GOT3 (cell line): ENCODE data around the gene TRIM39.
A peak's percentile ranks its signal among the peaks of the same experiment; 100 is the strongest.

Experiments
- DNase-seq: peaks from one replicate; lab custom pipeline; 2025; ENCODE audit warnings: mixed read lengths; lab: John Stamatoyannopoulos, UW

TRIM39 gene

DNA sequence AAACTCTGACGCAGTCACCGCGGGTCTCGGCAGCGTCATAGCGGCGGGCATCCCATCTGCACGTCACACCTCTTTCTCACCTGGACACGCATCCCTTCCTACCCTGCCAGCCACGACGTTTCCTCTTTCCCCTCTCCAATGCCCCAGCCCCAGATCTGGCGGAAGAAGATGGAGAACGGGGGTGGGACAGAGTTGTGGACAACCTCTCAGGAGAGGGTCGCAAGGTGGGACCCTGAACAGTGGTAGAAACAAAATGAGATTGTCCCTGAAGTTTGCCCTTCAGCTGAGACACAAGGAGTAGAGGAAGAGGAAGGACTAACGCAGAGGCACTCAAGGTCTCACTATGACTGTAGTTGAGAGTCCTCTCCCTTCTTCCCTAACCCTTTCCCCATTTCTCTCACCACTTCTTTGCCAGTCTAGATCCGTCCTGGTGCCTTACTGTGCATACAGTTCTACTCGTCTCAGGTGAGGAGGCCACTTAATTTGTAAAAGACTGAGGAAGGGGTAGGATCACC, 562 bp downstream of the TRIM39 start:
- DNase-seq, result no peak

DNA sequence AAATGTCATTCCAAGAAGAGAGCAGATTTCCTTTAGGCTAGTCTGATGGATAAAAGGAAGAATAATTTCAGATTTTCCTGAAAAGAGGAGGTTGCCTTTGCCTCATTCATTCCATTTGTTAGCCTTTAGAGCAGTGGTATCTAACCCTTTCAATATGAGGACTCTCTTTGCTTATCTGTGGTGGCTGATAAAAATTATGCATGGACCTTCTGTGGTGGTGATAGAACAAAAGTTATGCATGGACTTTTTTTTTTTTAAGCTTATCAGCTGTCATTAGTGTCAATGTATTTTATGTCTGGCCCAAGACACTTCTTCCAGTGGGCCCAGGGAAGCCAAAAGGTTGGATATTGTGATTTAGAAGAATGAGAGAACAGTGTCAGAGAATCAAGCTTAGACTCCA, 1.7 kb downstream of the TRIM39 start:
- DNase-seq, result no peak

DNA sequence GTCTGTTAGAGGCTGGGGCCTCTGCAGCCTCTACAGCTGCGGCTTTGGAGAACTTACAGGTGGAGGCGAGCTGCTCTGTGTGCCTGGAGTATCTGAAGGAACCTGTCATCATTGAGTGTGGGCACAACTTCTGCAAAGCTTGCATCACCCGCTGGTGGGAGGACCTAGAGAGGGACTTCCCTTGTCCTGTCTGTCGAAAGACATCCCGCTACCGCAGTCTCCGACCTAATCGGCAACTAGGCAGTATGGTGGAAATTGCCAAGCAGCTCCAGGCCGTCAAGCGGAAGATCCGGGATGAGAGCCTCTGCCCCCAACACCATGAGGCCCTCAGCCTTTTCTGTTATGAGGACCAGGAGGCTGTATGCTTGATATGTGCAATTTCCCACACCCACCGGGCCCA, 2.6 kb downstream of the TRIM39 start:
- DNase-seq, result no peak

GRCh38 chr6:30331981-30332380, 5.3 kb downstream of the TRIM39 start:
- no peak for DNase-seq

- no peak for DNase-seq
Measured at GRCh38 chr6:30334075-30334783, 7.5 kb downstream of the TRIM39 start.

DNA sequence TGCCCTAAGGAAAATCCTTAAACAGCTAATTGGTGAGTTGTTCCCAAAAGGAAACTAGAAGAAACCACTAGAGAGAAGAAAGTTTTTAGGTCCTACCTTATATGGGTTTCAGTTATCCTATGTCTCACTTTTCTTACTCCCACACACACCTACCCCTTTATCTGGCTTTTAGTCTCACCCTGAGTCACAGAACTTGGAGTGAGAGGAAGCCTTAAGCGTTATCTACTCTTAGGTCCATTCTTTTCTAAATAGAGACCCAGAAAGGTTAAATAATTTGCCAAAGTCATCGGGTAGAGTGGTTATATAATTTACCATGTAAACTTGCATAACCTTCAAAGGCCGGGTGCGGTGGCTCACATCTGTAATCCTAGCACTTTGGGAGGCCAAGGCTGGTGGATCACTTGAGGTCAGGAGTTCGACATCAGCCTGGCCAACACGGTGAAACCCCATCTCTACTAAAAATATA, 13.9 kb downstream of the TRIM39 start:
- no peak for DNase-seq

DNA sequence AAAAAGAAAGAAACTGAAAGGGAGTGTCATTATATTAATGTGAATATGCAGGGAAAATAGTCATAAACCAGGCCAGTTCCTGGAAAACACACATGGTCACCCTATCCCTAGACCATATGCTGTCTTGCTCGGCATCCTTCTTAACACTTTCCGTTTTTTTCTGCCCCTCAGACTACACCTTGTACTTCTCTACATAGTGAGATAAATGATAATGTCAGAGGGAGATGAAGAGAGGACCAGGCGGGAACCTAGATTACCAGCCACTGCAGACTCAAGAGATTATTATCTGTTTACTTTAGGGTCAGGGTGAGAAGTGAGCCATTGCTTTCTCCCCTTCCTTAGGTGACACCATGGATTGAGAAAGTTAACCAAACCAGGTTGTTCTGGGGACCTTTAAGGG, 14.5 kb downstream of the TRIM39 start:
- no peak for DNase-seq

DNA sequence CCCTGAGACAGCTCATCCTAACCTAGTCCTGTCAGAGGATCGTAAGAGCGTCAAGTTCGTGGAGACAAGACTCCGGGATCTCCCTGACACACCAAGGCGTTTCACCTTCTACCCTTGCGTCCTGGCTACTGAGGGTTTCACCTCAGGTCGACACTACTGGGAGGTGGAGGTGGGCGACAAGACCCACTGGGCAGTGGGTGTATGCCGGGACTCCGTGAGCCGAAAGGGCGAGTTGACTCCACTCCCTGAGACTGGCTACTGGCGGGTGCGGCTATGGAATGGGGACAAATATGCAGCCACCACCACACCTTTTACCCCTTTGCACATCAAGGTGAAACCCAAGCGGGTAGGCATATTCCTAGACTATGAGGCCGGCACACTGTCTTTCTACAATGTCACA, 15.0 kb downstream of the TRIM39 start:
- no peak for DNase-seq

- no peak for DNase-seq
Measured at GRCh38 chr6:30344191-30344867, 17.6 kb downstream of the TRIM39 start.

DNA sequence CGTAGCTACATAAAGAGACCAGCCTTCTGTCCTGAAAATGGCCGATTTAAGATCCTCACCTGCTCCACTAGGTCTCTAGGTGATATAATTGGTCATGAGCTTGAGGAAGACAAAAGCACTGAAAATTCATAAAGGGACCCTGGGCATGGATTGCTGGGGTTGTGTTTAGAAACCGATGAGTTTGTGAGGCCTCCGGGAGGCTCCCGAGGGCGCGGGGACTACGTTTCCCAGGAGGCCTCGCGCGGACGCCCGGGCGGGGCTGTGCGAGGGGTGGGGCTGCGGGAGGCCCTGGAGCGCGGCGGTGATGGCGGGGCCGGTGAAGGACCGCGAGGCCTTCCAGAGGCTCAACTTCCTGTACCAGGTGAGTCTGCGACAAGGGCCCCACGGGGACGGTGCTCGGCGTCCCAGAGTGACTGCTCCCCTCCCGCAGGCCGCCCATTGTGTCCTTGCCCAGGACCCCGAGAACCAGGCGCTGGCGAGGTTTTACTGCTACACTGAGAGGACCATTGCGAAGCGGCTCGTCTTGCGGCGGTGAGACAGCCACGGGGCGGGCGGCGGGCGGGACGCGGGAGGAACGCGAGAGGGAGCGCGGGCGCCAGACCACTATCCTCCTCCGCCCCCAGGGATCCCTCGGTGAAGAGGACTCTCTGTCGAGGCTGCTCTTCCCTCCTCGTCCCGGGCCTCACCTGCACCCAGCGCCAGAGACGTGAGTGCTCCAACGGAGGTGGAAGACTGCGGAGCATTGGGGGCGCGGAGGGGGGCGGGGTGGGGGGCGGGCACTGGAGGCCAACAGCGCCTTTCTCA, 18.3 kb downstream of the TRIM39 start, which contains the start of gene RPP21:
Gene RPP21 (plus strand): TSS at position 289 of the 804 bp plus-strand sequence. CDS start 16 bp downstream, at position 305.
- peak; percentile 76 for DNase-seq

- no peak for DNase-seq
Measured at GRCh38 chr6:30345852-30346251, 19.1 kb downstream of the TRIM39 start.

- DNase-seq, result no peak
Measured at GRCh38 chr6:30348957-30349356, 22.2 kb downstream of the TRIM39 start.

GRCh38 chr6:30349421-30350177, 22.9 kb downstream of the TRIM39 start:
- DNase-seq, result no peak

GRCh38 chr6:30350524-30350923, 23.8 kb downstream of the TRIM39 start:
- DNase-seq, result no peak

DNA sequence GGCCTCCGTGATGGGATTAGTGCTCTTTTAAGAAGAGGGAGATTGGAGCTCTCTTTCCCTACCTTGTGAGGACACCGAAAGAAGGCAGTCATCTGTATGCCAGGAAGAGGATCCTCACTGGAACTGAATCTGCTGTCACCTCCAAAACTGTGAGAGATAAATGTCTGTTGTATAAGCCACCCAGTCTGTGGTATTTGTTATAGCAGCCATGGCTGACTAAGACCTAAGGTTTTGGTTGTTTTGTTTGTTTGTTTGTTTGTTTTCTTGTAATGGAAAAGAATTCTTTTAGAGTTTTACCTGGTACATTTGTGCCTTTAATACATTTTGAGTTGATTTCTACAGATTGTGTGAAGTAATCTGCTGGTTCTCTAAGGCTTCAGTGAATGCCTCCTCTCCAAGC, 25.8 kb downstream of the TRIM39 start:
- no peak for DNase-seq

DNA sequence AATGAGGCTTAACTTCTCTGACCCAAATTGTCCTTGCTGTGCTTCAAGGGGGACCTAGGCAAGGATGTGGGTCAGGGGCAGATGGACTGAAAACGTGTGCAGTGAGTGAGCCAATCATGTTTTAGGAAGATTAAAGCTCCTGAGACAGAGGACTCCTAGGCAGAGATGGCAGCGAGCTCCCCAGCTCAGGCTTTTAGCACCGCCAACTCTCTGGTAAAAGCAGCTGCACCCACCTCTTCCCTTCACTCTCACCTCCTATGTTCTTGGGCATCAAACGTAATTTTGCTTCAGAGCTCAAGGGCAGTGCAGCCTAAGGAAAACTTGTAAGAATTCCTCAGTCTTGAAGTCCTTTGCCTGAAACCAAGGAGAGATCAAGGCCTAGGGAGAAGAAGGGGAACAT, 28.6 kb downstream of the TRIM39 start:
- DNase-seq, result no peak

DNA sequence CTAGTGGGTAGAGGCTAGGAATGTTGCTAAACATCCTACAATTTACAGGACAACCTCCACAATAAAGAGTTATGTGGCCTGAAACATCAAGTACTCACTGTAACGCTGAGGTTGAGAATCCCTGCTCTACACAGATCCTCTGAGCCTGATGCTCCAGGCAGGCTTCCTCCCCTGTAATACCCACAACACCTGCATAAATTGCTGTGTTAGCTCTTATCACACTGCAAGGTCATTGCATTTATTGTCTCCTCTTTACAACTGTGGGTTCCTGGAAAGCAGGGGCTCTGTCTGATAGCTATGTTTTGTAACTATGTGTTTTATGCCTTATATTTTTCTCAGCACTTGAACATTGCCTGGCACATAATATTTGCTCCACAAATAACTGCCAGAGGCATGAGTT, 29.8 kb downstream of the TRIM39 start:
- no peak for DNase-seq

GRCh38 chr6:30357678-30358540, 31.2 kb downstream of the TRIM39 start:
- no peak for DNase-seq

DNA sequence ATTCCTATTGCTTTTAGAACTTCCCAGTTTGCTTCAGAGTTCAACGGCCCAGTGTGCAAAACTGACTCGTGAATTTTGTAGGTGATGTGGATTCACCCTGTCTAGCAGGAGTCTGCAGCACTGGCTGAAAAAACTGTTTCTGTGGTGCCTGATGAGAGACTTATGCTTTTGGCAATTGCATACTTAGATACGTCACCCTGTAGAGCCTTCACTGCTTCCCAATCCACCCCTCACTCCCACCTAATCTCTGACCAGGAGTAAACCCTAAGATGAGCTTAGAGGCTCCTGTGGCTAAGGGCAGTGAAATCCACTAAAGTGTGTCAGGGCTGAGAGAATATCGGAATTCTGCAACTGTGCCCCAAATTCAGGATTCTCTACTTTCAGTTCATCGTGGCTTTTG, 32.5 kb downstream of the TRIM39 start:
- no peak for DNase-seq

DNA sequence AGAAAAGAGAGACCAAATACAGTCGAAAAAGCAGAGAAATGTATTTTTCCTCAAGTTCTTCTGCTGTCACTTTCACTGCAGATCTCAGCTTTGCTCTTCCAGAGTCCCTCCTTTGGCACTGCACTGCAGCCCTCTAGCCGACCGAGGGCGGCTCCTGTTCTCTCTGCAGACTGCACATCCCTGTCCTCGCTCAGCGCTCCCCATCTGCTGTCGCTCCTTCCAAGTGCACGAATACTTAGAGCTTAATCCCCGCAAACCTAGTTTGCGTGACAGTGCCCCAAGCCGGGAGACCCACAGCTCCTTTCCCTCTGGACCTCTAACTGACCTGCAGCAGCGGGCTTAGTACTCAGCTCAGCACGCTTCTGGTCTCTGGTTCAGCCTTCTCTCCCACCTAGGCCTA, 33.4 kb downstream of the TRIM39 start:
- DNase-seq, result no peak

GRCh38 chr6:30361661-30362060, 34.9 kb downstream of the TRIM39 start:
- DNase-seq, result no peak
